Activated CD4-positive, alpha-beta T cell treated with anti-CD3 and anti-CD28 coated beads for 1 hour (primary cell): ENCODE results near the gene INPP5A.
"Not testable (repeated sequence)": the region's sequence is repeated elsewhere in the genome, so short reads cannot be mapped to it uniquely, and the experiment has no call there.

Source experiments
- DNase-seq: peaks from one replicate; pipeline ENCODE4 v3.0.0-alpha.2; 2020

The INPP5A gene

GRCh38 chr10:132550366-132551092 lies 12.9 kb downstream of the INPP5A start:
- no peak for DNase-seq

GRCh38 chr10:132551093-132551807 lies 13.7 kb downstream of the INPP5A start:
- DNase-seq, result no peak

DNA sequence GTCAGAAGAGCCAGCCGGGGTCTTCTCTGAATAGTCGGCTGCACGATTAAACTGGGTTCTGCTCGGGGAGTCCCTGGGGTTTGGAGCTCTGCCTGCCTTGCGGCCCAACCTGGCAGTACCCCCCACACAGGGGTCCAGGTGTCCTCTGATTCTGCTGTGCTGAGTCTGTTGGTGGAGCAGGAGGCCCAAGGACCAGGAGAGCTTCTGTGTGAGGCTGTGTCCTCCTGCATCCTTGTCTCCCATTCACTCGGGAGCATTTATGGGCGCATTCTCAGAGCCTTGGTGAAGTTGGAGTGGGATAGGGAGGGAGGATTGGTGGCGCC lies 14.2 kb downstream of the INPP5A start:
- no peak for DNase-seq

DNA sequence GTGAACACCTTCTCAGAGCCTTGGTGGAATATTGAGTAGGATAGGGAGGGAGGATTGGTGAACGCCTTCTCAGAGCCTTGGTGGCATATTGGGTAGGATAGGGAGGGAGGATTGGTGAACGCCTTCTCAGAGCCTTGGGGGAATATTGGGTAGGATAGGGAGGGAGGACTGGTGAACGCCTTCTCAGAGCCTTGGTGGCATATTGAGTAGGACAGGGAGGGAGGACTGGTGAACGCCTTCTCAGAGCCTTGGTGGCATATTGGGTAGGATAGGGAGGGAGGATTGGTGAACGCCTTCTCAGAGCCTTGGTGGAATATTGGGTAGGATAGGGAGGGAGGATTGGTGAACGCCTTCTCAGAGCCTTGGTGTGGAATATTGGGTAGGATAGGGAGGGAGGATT lies 15.0 kb downstream of the INPP5A start:
- DNase-seq, result not testable (repeated sequence)

DNA sequence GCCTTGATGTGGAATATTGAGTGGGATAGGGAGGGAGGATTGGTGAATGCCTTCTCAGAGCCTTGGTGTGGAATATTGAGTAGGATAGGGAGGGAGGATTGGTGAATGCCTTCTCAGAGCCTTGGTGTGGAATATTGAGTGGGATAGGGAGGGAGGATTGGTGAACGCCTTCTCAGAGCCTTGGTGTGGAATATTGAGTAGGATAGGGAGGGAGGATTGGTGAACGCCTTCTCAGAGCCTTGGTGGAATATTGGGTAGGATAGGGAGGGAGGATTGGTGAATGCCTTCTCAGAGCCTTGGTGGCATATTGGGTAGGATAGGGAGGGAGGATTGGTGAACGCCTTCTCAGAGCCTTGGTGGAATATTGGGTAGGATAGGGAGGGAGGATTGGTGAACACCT lies 16.0 kb downstream of the INPP5A start:
- not testable (repeated sequence) for DNase-seq

- no peak for DNase-seq
Observed at GRCh38 chr10:132554053-132554990, 16.7 kb downstream of the INPP5A start.

- no peak for DNase-seq
Observed at GRCh38 chr10:132554991-132555647, 17.5 kb downstream of the INPP5A start.

DNA sequence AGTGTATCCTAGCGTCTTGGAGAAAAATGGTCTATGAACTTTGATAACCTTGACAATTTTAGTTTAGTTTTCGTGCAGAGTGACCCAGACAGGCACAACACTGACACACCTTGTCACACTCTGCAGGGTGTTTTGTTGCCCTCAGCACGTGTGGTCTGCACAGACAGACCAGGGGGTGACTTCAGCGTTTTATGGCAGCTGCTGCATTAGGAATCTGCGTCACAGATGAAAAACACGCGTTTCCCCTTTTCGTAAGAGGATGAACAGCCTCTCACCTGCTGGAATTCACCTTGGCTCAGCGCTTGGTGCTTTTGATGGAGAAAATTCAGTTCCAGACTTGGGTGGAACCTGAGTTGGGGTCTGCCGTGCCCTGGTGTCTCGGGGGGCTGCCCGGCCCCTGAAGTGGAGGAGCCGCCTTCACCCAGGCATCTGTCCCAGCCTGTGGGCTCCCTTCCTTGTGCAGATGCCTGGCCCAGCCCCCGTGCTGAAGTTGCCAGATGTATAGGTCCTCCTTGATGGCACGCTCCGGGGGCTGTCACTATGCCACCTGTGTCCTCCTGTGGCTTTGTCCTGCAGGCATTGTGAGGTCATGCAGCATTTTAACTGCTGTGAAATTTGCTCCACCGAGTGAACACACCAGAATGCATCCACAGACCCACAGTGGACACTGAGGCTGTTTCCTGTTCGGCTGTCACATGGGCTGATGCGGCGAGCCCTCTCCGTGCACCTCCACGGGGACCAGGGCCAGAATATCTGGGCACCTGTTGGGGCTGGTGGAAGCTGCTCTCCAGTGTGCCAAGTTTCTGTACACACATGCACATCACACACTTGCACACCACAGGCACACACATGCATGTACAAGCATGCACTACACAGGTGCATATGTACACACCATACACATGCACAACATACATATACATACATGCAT lies 18.3 kb downstream of the INPP5A start:
- no peak for DNase-seq

- no peak for DNase-seq
Observed at GRCh38 chr10:132556994-132557441, 19.4 kb downstream of the INPP5A start.

- no peak for DNase-seq
Observed at GRCh38 chr10:132557696-132558515, 20.3 kb downstream of the INPP5A start.

- DNase-seq, result no peak
Observed at GRCh38 chr10:132558516-132559413, 21.2 kb downstream of the INPP5A start.

GRCh38 chr10:132559538-132559937 lies 22.0 kb downstream of the INPP5A start:
- DNase-seq, result no peak

DNA sequence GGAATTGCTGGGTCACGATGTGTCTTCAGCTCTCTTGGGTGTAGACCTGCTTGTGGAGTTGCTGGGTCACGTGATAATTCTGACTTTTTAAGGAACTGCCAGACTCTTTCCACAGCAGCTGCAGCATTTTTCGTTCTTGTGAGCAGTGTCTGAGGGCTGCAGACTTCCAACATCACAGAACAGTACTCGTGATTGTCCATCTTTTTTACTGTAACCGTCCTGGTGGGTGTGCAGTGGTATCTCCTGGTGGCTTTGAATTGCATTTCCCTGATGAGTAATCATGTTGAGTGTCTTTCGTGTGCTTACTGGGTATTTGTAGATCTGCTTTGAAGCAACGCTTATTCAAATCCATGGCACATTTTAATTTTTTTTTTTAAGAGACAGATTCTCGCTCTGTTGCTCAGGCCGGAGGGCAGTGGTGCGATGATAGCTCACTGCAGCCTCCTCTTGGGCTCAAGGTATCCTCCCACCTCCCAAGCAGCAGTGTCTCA lies 22.7 kb downstream of the INPP5A start:
- no peak for DNase-seq

GRCh38 chr10:132562177-132562915 lies 24.8 kb downstream of the INPP5A start:
- no peak for DNase-seq

DNA sequence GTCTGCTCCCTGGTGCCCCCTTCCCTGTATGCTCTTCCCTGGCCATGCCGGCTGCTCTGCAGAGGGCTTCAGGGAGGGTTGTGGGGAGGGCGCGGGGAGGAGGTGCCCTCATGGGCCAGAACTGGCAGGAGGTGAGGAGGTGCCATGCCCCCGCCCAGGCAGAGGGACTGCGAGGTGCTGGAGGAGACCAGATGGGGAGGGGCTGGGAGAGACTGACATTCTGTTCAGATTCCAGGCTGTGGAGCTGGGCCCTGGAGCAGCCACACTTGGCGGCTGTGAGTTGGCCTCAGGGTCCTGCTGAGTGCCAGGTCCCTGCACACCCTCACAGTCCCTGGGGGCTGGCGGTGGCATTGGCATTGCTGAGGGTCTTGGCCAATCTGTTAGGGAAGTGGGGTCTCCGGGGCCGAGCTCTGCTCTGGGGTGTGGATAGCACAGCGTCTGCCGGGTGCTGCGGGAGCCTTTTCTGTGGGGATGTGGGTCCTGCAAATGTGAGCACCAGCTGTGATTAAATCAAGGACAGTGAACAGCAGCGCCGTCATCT lies 25.4 kb downstream of the INPP5A start:
- no peak for DNase-seq

GRCh38 chr10:132563485-132564248 lies 26.1 kb downstream of the INPP5A start:
- DNase-seq, result no peak

GRCh38 chr10:132564249-132564605 lies 26.6 kb downstream of the INPP5A start:
- DNase-seq, result no peak

GRCh38 chr10:132564690-132565089 lies 27.1 kb downstream of the INPP5A start:
- DNase-seq, result no peak
